Measurements from ENCODE around the gene ARG2. TPM values are rescaled to one million over a fixed set of nuclear protein-coding genes. Genes with fewer than 3 reads are reported as not detected.

Gene ARG2
- total RNA-seq, 1 donor from 2014 or later = 113 TPM

DNA sequence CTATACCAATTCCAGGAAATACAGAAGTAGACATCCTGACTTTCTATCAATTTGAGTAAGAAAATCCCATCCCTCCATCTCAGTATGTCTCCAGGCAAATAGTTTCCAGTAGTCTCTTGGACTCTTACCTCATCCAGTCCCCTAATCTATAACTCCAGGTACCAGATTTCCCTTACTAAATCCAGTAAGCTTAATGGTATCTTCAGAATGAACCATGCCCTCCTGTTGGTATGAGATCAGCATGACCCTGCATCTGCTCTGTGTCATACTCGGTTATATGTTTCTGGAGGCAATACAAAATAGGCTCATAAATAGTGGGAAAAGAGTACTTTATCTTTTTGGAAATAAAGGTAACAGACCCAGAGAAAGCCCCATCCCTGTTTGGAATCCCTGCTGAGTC lies 38.1 kb upstream of the ARG2 start:
- TF ChIP-seq, protein P1, sequence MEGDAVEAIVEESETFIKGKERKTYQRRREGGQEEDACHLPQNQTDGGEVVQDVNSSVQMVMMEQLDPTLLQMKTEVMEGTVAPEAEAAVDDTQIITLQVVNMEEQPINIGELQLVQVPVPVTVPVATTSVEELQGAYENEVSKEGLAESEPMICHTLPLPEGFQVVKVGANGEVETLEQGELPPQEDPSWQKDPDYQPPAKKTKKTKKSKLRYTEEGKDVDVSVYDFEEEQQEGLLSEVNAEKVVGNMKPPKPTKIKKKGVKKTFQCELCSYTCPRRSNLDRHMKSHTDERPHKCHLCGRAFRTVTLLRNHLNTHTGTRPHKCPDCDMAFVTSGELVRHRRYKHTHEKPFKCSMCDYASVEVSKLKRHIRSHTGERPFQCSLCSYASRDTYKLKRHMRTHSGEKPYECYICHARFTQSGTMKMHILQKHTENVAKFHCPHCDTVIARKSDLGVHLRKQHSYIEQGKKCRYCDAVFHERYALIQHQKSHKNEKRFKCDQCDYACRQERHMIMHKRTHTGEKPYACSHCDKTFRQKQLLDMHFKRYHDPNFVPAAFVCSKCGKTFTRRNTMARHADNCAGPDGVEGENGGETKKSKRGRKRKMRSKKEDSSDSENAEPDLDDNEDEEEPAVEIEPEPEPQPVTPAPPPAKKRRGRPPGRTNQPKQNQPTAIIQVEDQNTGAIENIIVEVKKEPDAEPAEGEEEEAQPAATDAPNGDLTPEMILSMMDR (IDR thresholded peaks at IDR 0.05; ENCODE audit: insufficient read depth, low read length, severe bottlenecking) = no peak
- Histone ChIP-seq H3K36me3 (ENCODE audit: control insufficient read depth, insufficient read depth, low read length) (no peaks in the 10 kb centered on the region), H3K27me3 (ENCODE audit: control insufficient read depth, insufficient read depth, low read length) (no peaks in the 10 kb centered on the region), H3K4me3 (ENCODE audit: low read depth, low read length) (no peak overlapping the region)
- DNase-seq (ENCODE audit: low read depth) (no peak), FAIRE-seq (no peak)

DNA sequence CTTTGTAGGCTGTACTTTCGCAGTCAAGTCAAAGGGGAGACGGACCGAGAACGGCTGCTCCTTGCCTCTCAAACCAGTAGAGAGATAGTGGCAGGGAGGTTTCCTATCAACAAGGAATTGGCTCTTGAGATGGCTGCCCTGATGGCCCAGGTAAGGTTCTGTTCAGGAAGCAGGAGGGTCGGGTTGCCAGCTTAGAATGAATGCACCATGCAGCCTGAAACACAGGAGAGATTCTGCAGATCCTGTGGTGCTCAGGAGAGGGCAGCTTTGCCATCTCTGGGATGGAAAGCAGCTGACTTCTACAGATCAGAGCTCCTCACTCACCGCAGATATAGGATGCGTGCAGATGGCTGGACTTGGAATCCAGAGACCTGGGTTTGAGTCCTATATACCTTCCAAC lies 37.7 kb upstream of the ARG2 start:
- Histone ChIP-seq H3K4me3 (ENCODE audit: low read depth, low read length) (no peak overlapping the region), H3K27me3 (ENCODE audit: control insufficient read depth, insufficient read depth, low read length) (no peaks in the 10 kb centered on the region), H3K36me3 (ENCODE audit: control insufficient read depth, insufficient read depth, low read length) (no peaks in the 10 kb centered on the region)
- DNase-seq (ENCODE audit: low read depth) (no peak), FAIRE-seq (peak; percentile 32)
- TF ChIP-seq, protein P1 (IDR thresholded peaks at IDR 0.05; ENCODE audit: insufficient read depth, low read length, severe bottlenecking) = no peak

DNA sequence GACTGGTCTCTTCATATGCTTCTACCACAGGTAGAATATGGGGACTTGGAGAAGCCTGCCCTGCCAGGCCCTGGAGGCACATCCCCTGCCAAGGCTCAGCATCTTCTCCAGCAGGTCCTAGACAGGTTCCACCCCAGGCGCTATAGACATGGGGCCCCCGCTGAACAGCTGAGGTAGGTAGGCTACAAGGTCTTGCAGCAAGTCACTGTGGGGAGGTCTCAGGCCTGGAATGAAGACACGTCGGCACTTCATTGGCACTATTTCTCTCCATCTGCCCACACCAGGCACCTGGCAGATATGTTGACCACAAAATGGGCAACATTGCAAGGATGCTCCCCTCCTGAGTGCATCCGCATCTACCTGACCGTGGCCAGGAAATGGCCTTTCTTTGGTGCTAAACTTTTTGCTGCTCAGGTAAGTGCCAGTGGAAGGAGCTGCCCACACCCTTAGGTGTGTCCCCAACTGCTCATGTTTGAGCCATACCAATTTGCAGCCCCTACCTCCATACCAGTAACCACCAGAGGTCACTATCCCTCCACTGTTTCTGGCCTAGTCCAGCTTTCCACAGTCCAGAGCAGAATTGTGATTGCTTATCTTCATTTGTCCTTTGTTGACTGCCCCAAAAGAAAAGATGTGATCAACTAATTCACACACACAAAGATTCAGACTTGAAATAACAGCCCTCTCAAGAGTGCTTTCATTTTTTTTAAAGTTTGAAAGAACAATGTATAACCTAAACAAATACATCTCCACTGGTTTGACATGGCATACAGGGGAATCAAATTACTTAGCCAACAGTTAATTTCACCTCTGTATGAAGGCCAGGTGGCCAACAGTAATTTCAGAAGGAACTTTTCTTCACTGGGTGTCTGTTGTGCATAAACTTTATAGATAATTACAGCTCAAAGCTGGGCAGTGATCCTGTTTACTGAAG lies 35.7 kb upstream of the ARG2 start:
- FAIRE-seq = peak; percentile 95
- no peak overlapping the region for H3K4me3 ChIP-seq (ENCODE audit: low read depth, low read length)

DNA sequence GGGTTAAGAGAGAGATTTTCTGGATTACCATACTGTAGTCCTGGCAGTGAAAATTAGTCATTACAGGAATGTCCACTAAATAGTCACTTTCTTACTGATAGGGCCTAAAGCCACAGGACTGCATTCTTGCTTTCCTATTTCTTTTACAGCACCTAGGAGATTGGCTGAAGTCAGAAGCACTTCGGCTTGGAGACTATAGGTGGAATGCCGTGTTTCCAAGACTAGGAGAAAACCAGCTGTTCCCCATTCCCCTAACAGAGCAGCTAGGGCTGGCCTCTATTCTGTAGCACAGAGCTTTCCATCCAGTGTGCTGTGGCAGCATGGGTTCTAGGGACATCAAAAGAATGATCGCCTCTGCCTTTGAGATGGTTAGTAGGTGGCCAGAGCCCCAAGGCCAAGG lies 34.7 kb upstream of the ARG2 start:
- Histone ChIP-seq H3K36me3 (ENCODE audit: control insufficient read depth, insufficient read depth, low read length) (peaks cover 2% of the 10 kb centered on the region), H3K4me3 (ENCODE audit: low read depth, low read length) (no peak overlapping the region), H3K27me3 (ENCODE audit: control insufficient read depth, insufficient read depth, low read length) (no peaks in the 10 kb centered on the region)
- TF ChIP-seq, protein P1 (IDR thresholded peaks at IDR 0.05; ENCODE audit: insufficient read depth, low read length, severe bottlenecking) = no peak
- FAIRE-seq (peak; percentile 58), DNase-seq (ENCODE audit: low read depth) (no peak)

More for the DNA sequence above, 35.7 kb upstream of the ARG2 start:
- TF ChIP-seq, protein P1 (IDR thresholded peaks at IDR 0.05; ENCODE audit: insufficient read depth, low read length, severe bottlenecking) = peak; percentile 84
- Histone ChIP-seq H3K27me3 (ENCODE audit: control insufficient read depth, insufficient read depth, low read length) (no peaks in the 10 kb centered on the region), H3K36me3 (ENCODE audit: control insufficient read depth, insufficient read depth, low read length) (peaks cover 2% of the 10 kb centered on the region)
- DNase-seq (ENCODE audit: low read depth) = peak; percentile 41

DNA sequence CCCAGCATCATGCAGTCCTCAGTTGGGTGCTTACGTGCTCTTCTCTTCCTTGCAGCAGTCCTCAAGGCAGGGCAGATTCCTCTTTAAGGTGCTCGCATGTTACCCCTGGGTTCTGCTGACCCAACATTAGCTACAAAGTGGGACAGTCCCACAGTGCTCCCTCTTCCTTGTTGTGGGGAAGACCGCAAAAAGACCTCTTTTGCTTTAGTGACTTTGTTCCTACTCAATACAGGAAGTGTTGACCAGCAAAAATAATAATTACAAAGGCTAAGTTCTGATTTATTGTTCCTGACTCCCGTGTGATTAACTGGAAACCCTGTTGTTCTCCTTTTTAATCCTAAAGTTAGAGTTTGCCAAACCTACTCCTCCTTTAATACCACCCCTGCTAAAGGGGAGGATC lies 33.4 kb upstream of the ARG2 start:
- Histone ChIP-seq H3K4me3 (ENCODE audit: low read depth, low read length) (no peak overlapping the region), H3K27me3 (ENCODE audit: control insufficient read depth, insufficient read depth, low read length) (no peaks in the 10 kb centered on the region), H3K36me3 (ENCODE audit: control insufficient read depth, insufficient read depth, low read length) (peaks cover 2% of the 10 kb centered on the region)
- no peak for FAIRE-seq
- TF ChIP-seq, protein P1 (IDR thresholded peaks at IDR 0.05; ENCODE audit: insufficient read depth, low read length, severe bottlenecking) = no peak
- no peak for DNase-seq (ENCODE audit: low read depth)
